ENCODE results near the gene CRYAB.

The CRYAB gene

DNA sequence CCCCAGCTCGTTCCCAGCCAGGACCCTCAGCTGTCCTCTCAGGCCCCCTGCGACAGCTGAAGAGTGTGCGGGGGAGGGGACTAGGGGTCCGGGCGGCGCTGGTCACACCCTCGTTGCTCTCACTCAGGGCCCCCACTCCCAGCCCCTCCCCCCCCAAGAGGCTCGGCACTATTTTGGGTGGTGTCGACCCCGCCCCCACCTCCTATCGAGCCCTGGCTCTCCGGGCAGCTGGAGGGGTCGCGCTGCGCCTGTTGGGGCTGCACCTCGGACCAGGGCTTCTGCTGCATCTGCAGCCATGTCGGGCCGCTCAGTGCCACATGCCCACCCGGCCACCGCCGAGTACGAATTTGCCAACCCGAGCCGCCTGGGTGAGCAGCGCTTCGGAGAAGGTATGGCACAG is 965 bp upstream of the CRYAB start, which contains the start of gene HSPB2:
Gene HSPB2 (plus strand): TSS at position 200 of the 400 bp plus-strand sequence. CDS start 96 bp downstream, at position 296.
- DNase-seq, result no peak
- H3K4me1 ChIP-seq (ENCODE audit: low read length), result no peaks in the 10 kb centered on the region
- no peaks in the 10 kb centered on the region for H3K36me3 ChIP-seq (replicated peaks; ENCODE audit: insufficient read depth, low read length)
- no peak within 1 kb of the TSS for H3K27ac ChIP-seq (ENCODE audit: low read length)
- no peaks in the 10 kb centered on the region for H3K9me3 ChIP-seq (replicated peaks; ENCODE audit: insufficient read depth, low read length)
- no peaks in the 10 kb centered on the region for H3K9me2 ChIP-seq (replicated peaks; ENCODE audit: insufficient read depth, low read length)
- no peaks in the 10 kb centered on the region for H4K20me1 ChIP-seq (ENCODE audit: insufficient read depth, low read length)
- no peaks in the 10 kb centered on the region for H3K79me2 ChIP-seq (ENCODE audit: low read length)
- H3K27me3 ChIP-seq (replicated peaks; ENCODE audit: insufficient read depth, low read length), result no peaks in the 10 kb centered on the region; the same call in 1 of the 2 replicates
- H3F3A ChIP-seq (ENCODE audit: insufficient read depth, low read length), result no peaks in the 10 kb centered on the region
- H3K4me3 ChIP-seq (ENCODE audit: low read length), result no peak within 1 kb of the TSS
- H3K9ac ChIP-seq (ENCODE audit: low read length), result no peak within 1 kb of the TSS
- H3K4me2 ChIP-seq (ENCODE audit: low read depth, low read length), result no peak within 1 kb of the TSS
- TF ChIP-seq EZH2phosphoT487 (IDR thresholded peaks at IDR 0.05; ENCODE audit: low read length) (no peak), EZH2 (optimal IDR thresholded peaks at IDR 0.05; ENCODE audit: low read depth, low read length) (no peak)
- TF ChIP-seq, protein P1, sequence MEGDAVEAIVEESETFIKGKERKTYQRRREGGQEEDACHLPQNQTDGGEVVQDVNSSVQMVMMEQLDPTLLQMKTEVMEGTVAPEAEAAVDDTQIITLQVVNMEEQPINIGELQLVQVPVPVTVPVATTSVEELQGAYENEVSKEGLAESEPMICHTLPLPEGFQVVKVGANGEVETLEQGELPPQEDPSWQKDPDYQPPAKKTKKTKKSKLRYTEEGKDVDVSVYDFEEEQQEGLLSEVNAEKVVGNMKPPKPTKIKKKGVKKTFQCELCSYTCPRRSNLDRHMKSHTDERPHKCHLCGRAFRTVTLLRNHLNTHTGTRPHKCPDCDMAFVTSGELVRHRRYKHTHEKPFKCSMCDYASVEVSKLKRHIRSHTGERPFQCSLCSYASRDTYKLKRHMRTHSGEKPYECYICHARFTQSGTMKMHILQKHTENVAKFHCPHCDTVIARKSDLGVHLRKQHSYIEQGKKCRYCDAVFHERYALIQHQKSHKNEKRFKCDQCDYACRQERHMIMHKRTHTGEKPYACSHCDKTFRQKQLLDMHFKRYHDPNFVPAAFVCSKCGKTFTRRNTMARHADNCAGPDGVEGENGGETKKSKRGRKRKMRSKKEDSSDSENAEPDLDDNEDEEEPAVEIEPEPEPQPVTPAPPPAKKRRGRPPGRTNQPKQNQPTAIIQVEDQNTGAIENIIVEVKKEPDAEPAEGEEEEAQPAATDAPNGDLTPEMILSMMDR (IDR thresholded peaks at IDR 0.05; ENCODE audit: low read length), result no peak
- no peak within 1 kb of the TSS for H2AFZ ChIP-seq (ENCODE audit: low read length)

DNA sequence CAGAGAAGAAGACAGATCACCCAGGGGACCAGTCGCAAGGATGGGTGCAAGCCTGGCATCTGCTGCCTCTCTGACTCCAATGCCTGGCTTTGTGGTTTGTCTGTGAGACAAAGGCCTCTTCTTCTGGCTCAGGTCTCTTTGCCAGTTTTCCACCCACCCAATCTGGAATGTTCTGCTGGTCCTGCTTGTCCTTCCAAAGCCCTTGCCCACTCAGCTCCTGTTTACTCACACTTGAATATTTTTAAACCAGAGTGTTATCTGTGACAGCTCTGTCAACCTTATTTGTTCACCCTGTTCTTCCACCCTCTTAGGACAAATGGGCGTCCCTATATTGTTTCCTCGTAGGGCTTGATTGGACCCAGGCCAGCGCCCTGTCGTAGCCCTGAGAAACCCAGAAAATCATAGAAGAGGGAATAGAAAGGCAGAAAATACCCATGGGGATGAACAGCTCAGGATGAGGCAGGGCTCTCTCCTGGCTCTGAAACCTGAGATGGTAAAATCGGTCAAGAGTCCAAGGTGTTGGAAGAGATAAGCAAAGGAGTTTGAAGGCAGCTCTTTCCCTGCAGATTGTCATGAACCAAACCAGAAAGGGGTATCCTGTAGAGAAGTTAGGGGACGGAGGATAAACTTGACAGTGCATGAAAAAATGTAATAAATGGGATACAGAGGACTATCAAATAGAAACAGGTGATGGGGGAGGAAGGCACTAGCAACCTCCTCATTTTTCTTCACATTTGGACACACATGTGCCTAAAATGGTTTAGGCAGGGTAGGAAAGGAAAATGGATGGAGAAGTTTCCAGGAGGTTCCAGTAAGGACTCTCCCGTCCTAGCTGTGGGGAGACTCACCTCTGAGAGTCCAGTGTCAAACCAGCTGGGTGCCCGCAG is 651 bp downstream of the CRYAB start:
- Histone ChIP-seq H3K36me3 (replicated peaks; ENCODE audit: insufficient read depth, low read length) (no peaks in the 10 kb centered on the region), H3K4me3 (ENCODE audit: low read length) (no peak overlapping the region), H3K9me3 (replicated peaks; ENCODE audit: insufficient read depth, low read length) (no peaks in the 10 kb centered on the region), H3K27me3 (replicated peaks; ENCODE audit: insufficient read depth, low read length) (no peaks in the 10 kb centered on the region; the same call in 1 of the 2 replicates), H3K79me2 (ENCODE audit: low read length) (no peaks in the 10 kb centered on the region), H4K20me1 (ENCODE audit: insufficient read depth, low read length) (no peaks in the 10 kb centered on the region), H2AFZ (ENCODE audit: low read length) (no peak overlapping the region), H3K4me1 (ENCODE audit: low read length) (no peaks in the 10 kb centered on the region), H3K27ac (ENCODE audit: low read length) (no peak overlapping the region), H3K9me2 (replicated peaks; ENCODE audit: insufficient read depth, low read length) (no peaks in the 10 kb centered on the region), H3K4me2 (ENCODE audit: low read depth, low read length) (no peak overlapping the region), H3K9ac (ENCODE audit: low read length) (no peak overlapping the region), H3F3A (ENCODE audit: insufficient read depth, low read length) (no peaks in the 10 kb centered on the region)
- TF ChIP-seq EZH2 (optimal IDR thresholded peaks at IDR 0.05; ENCODE audit: low read depth, low read length) (no peak), EZH2phosphoT487 (IDR thresholded peaks at IDR 0.05; ENCODE audit: low read length) (no peak)
- TF ChIP-seq, protein P1 (IDR thresholded peaks at IDR 0.05; ENCODE audit: low read length), result no peak
- no peak for DNase-seq

DNA sequence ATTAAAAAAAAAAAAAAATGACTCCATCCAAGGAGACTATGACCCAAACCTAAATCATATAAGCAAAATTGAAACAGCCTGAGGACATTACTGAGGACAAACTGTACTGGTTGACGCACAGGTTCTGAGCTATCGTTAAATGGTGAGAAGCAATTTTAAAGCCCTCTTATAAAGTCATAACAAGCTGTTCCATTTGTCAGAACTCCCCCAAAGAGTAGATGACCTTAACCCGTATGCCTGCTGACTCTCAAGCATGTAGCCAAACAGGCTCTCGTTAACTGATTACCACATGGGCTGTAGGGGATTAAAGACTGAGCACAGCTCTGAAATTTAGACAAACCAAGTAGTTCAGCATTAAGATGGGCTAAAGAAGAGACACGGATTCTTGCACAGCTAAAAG is 2.2 kb downstream of the CRYAB start:
- no peaks in the 10 kb centered on the region; the same call in 1 of the 2 replicates for H3K27me3 ChIP-seq (replicated peaks; ENCODE audit: insufficient read depth, low read length)
- no peak overlapping the region for H3K27ac ChIP-seq (ENCODE audit: low read length)
- no peak overlapping the region for H3K4me2 ChIP-seq (ENCODE audit: low read depth, low read length)
- TF ChIP-seq, protein P1 (IDR thresholded peaks at IDR 0.05; ENCODE audit: low read length), result no peak
- TF ChIP-seq EZH2 (optimal IDR thresholded peaks at IDR 0.05; ENCODE audit: low read depth, low read length) (no peak), EZH2phosphoT487 (IDR thresholded peaks at IDR 0.05; ENCODE audit: low read length) (no peak)
- no peaks in the 10 kb centered on the region for H3K79me2 ChIP-seq (ENCODE audit: low read length)
- H3K9me3 ChIP-seq (replicated peaks; ENCODE audit: insufficient read depth, low read length), result no peaks in the 10 kb centered on the region
- no peak overlapping the region for H2AFZ ChIP-seq (ENCODE audit: low read length)
- H3K4me1 ChIP-seq (ENCODE audit: low read length), result no peaks in the 10 kb centered on the region
- H3K36me3 ChIP-seq (replicated peaks; ENCODE audit: insufficient read depth, low read length), result no peaks in the 10 kb centered on the region
- H3K9me2 ChIP-seq (replicated peaks; ENCODE audit: insufficient read depth, low read length), result no peaks in the 10 kb centered on the region
- DNase-seq, result no peak
- H3K4me3 ChIP-seq (ENCODE audit: low read length), result no peak overlapping the region
- no peaks in the 10 kb centered on the region for H4K20me1 ChIP-seq (ENCODE audit: insufficient read depth, low read length)
- no peak overlapping the region for H3K9ac ChIP-seq (ENCODE audit: low read length)
- no peaks in the 10 kb centered on the region for H3F3A ChIP-seq (ENCODE audit: insufficient read depth, low read length)

All from MM.1S (cell line).